Tibial nerve (tissue), 4 donors: Measurements from ENCODE around the gene TBCC. TPM values are rescaled to one million over a fixed set of nuclear protein-coding genes. Genes with fewer than 3 reads are reported as not detected.

ENCODE experiments used
- DNase-seq, 2 donors: peaks; one replicate each; pipeline ENCODE4 v3.0.0-alpha.2; 2019; ENCODE audit warnings: low spot score in 2 of 2
- H3K27ac ChIP-seq, 4 donors: fragments of 200-600 bp; sonication (generic) in 3 of 4; one replicate each; pipeline ENCODE4 v1.5.1; 2017 to 2019; ENCODE audit warnings: mild to moderate bottlenecking in 1 of 4
- H3K27me3 ChIP-seq, 2 donors: fragments of 200-600 bp; sonication (generic) in 1 of 2; one replicate each; pipeline versions ENCODE4 v1.5.1 to v1.6.0; 2017 to 2019
- H3K36me3 ChIP-seq, 3 donors: fragments of 200-600 bp; sonication (generic); one replicate each; pipeline ENCODE4 v1.5.1; 2018 to 2019
- H3K4me1 ChIP-seq, 4 donors: fragments of 200-600 bp; sonication (generic) in 3 of 4; one replicate each; pipeline ENCODE4 v1.5.1; 2017 to 2019
- H3K4me3 ChIP-seq, 4 donors: fragments of 200-600 bp; sonication (generic) in 3 of 4; one replicate each; pipeline ENCODE4 v1.5.1; 2017 to 2019; ENCODE audit warnings: mild to moderate bottlenecking in 1 of 4, moderate library complexity in 1 of 4
- H3K9me3 ChIP-seq, 4 donors: fragments of 200-600 bp; sonication (generic) in 3 of 4; one replicate each; pipeline ENCODE4 v1.5.1; 2017 to 2019
- CTCF ChIP-seq, 5 experiments: fragments of 200-600 bp in 3 of 5; fragments of 450-650 bp in 2 of 5; sonication (generic) in 3 of 5; IDR thresholded peaks; one replicate each; pipeline ENCODE4 v1.5.1; 2016 to 2019; ENCODE audit warnings: antibody characterized with exemption in 5 of 5, mild to moderate bottlenecking in 3 of 5, moderate library complexity in 2 of 5
- EP300 ChIP-seq, 2 donors: sonication (generic); formaldehyde crosslinking; IDR thresholded peaks; one replicate each; pipeline ENCODE4 v1.6.1; 2017; ENCODE audit warnings: antibody characterized with exemption in 2 of 2, mild to moderate bottlenecking in 1 of 2
- POLR2A ChIP-seq, 2 donors: fragments of 450-650 bp; IDR thresholded peaks; one replicate each; pipeline ENCODE4 v1.6.1; 2017; ENCODE audit warnings: antibody characterized with exemption in 2 of 2, mild to moderate bottlenecking in 2 of 2, moderate library complexity in 2 of 2
- WGBS, 2 donors: methylation state at CpG; one replicate each; pipeline ENCODE4 v1.1.5; 2018; 5-methylcytosine and 5-hydroxymethylcytosine counted together
- total RNA-seq, 4 donors: library from RNA; depleted of rRNA; stranded (reverse); fragments of >200 nt; gene quantifications; one replicate each; pipeline ENCODE4 v1.1.0, GENCODE V29; 2016

Gene TBCC
- total RNA-seq, 4 donors from 2014 or later, result 20.7 to 29.4 (median 25.4) TPM

- DNase-seq, result no peak
- no peaks in the 10 kb centered on the region for H3K9me3 ChIP-seq
- TF ChIP-seq CTCF (IDR thresholded peaks at IDR 0.05), result no peak
- no peak for TF ChIP-seq EP300 (IDR thresholded peaks at IDR 0.05)
- TF ChIP-seq POLR2A (IDR thresholded peaks at IDR 0.05), result no peak
- WGBS, 2 donors, result 67 to 74% methylated on average over 9 of the region's 9 CpGs
- no peaks in the 10 kb centered on the region for H3K27me3 ChIP-seq
- peaks cover 0 to 8% (median 0%) of the 10 kb centered on the region in 3 donors for H3K36me3 ChIP-seq
- H3K4me1 ChIP-seq, result peaks cover 0 to 23% (median 0%) of the 10 kb centered on the region in 4 donors
- H3K27ac ChIP-seq, result no peak overlapping the region
- no peak overlapping the region for H3K4me3 ChIP-seq
Measured at GRCh38 chr6:42764911-42765648, 19.2 kb upstream of the TBCC start.

- Histone ChIP-seq H3K9me3 (no peaks in the 10 kb centered on the region), H3K27ac (no peak overlapping the region), H3K36me3 (peaks cover 0 to 24% (median 0%) of the 10 kb centered on the region in 3 donors), H3K4me1 (peaks cover 0 to 16% (median 0%) of the 10 kb centered on the region in 4 donors), H3K4me3 (no peak overlapping the region), H3K27me3 (no peaks in the 10 kb centered on the region)
- no peak for DNase-seq
- TF ChIP-seq EP300 (IDR thresholded peaks at IDR 0.05) (no peak), POLR2A (IDR thresholded peaks at IDR 0.05) (no peak), CTCF (IDR thresholded peaks at IDR 0.05) (no peak)
- 81 to 86% methylated on average over 3 of the region's 3 CpGs for WGBS, 2 donors
Measured at GRCh38 chr6:42762950-42763349, 17.0 kb upstream of the TBCC start.

- Histone ChIP-seq H3K27ac (no peak overlapping the region), H3K4me1 (peaks cover 0 to 11% (median 0%) of the 10 kb centered on the region in 4 donors), H3K4me3 (no peak overlapping the region), H3K27me3 (no peaks in the 10 kb centered on the region), H3K9me3 (no peaks in the 10 kb centered on the region), H3K36me3 (peaks cover 0 to 29% (median 0%) of the 10 kb centered on the region in 3 donors)
- no peak for DNase-seq
- WGBS, 2 donors, result 91 to 92% methylated on average over 3 of the region's 3 CpGs
- TF ChIP-seq POLR2A (IDR thresholded peaks at IDR 0.05), result no peak
- no peak for TF ChIP-seq EP300 (IDR thresholded peaks at IDR 0.05)
- no peak for TF ChIP-seq CTCF (IDR thresholded peaks at IDR 0.05)
Measured at GRCh38 chr6:42762426-42762859, 16.5 kb upstream of the TBCC start.

- WGBS, 2 donors, result 62 to 66% methylated on average over 8 of the region's 8 CpGs
- TF ChIP-seq EP300 (IDR thresholded peaks at IDR 0.05) (no peak), CTCF (IDR thresholded peaks at IDR 0.05) (no peak), POLR2A (IDR thresholded peaks at IDR 0.05) (no peak)
- Histone ChIP-seq H3K4me1 (peaks cover 0 to 11% (median 0%) of the 10 kb centered on the region in 4 donors), H3K27ac (no peak overlapping the region), H3K36me3 (peaks cover 0 to 29% (median 0%) of the 10 kb centered on the region in 3 donors), H3K27me3 (no peaks in the 10 kb centered on the region), H3K9me3 (no peaks in the 10 kb centered on the region), H3K4me3 (no peak overlapping the region)
- DNase-seq, result no peak
Measured at GRCh38 chr6:42761287-42762067, 15.6 kb upstream of the TBCC start.
